Lower lobe of right lung (tissue), 2 donors: Measurements from ENCODE around the gene DTHD1. TPM values are rescaled to one million over a fixed set of nuclear protein-coding genes. Genes with fewer than 3 reads are reported as not detected.

Source experiments
- ATAC-seq, 2 donors: fragments of 200-7000 bp; cut with Tn5 transposase; one replicate each; pipeline ENCODE4 v1.9.1; 2020 to 2022; ENCODE audit warnings: mild to moderate bottlenecking in 2 of 2, moderate library complexity in 2 of 2
- DNase-seq: peaks from one replicate; pipeline ENCODE4 v3.0.0-alpha.2; 2020
- H3K27ac ChIP-seq: fragments of 200-600 bp; one replicate; pipeline ENCODE4 v1.8.0; 2022
- H3K27me3 ChIP-seq: fragments of 200-600 bp; one replicate; pipeline ENCODE4 v1.8.0; 2022; ENCODE audit warnings: low read depth
- H3K36me3 ChIP-seq: fragments of 200-600 bp; one replicate; pipeline ENCODE4 v1.8.0; 2022; ENCODE audit warnings: mild to moderate bottlenecking
- H3K4me1 ChIP-seq: fragments of 200-600 bp; one replicate; pipeline ENCODE4 v1.8.0; 2022
- H3K4me3 ChIP-seq: fragments of 200-600 bp; one replicate; pipeline ENCODE4 v1.8.0; 2022; ENCODE audit warnings: mild to moderate bottlenecking
- H3K9me3 ChIP-seq: fragments of 200-600 bp; one replicate; pipeline ENCODE4 v1.8.0; 2022
- CTCF ChIP-seq: fragments of 200-600 bp; IDR thresholded peaks from one replicate; pipeline ENCODE4 v1.8.0; 2022; ENCODE audit warnings: antibody characterized with exemption, mild to moderate bottlenecking
- intact Hi-C: fragments of 100-400 bp; cut with DNase I; formaldehyde crosslinking; loops from one replicate; pipeline ENCODE4 v1.11.0; 2022
- total RNA-seq: library from RNA; stranded (reverse); fragmentation: NEBNext Ultra II Directional; extraction: Animal tissue kit (Norgen Biotek cat#: 25700); gene quantifications from one replicate; pipeline ENCODE4 v1.2.1, GENCODE V29; 2021
- donor health status: DM: no; HTN: yes; CAD: no; lungs with severe emphysema.

DTHD1 gene
- total RNA-seq, 1 donor from 2014 or later = 8.0 TPM

DNA sequence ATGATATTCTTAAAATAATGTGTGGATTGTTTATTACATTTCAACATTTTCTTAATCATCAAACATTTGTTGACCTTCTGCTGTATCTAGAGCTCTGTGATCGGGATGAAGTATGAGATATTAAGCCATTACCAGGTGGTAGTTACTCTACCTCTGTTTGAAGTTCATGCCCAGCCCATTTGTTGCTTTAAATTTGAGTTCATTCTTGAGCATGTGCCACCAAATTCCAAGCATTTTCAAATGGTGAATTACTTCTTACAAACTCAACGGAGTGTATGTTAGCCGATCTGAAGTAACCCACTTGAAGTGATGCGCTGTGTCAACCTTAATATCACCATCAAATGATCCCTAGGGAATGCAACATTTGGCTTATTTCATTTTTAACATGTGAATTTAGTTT is 7.3 kb upstream of the DTHD1 start:
- no peak overlapping the region for H3K4me3 ChIP-seq
- no peaks in the 10 kb centered on the region for H3K4me1 ChIP-seq
- no peak overlapping the region for H3K27ac ChIP-seq
- DNase-seq (no peak), ATAC-seq (peak; percentile 56 to 80)
- intact Hi-C loops = no loop called here
- no peak for TF ChIP-seq CTCF
- no peaks in the 10 kb centered on the region for H3K9me3 ChIP-seq
- no peaks in the 10 kb centered on the region for H3K36me3 ChIP-seq
- no peaks in the 10 kb centered on the region for H3K27me3 ChIP-seq

DNA sequence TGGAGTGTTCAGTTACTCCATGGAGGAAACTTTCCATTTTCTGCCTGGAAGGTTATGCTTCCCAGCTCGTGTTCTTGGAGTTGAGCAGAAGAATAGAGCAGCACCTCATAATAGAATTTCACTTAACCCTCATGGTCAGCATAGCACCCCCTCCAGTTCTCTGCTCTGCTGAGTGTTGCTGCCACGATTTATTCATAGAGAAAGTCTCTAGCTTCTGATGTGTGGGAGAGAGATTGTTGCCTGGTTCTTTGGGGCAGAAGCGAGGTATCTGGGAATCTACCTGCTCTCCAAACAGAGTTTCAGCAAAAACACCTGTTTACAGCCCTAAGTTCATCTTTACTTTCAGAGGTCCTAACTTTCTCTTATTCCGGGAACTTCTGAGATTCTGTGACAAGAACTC is 3.9 kb upstream of the DTHD1 start:
- Histone ChIP-seq H3K27me3 (no peaks in the 10 kb centered on the region), H3K4me1 (peaks cover 5% of the 10 kb centered on the region), H3K4me3 (no peak overlapping the region), H3K27ac (no peak overlapping the region), H3K36me3 (no peaks in the 10 kb centered on the region), H3K9me3 (no peaks in the 10 kb centered on the region)
- DNase-seq (no peak), ATAC-seq (no peak)
- intact Hi-C loops = no loop called here
- no peak for TF ChIP-seq CTCF

DNA sequence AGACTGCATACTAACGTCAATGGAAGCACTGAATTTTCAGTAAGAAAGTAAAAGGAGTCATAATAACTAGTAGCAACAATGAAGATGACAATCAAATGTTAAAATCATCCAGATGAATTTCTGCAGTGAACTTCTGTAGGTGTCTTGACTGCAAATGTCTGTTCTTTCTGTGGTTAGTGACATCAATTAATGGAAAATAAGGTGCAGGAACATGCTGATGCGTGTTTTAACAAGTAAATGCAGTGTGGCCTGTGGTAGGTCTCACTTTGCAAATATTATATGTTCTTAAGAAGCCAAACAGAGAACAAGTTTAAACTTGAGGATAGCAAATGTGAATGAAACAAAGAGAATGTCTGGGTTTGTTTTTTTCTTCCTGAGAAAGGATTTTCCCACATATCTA is 2.6 kb upstream of the DTHD1 start:
- Histone ChIP-seq H3K9me3 (no peaks in the 10 kb centered on the region), H3K27me3 (no peaks in the 10 kb centered on the region), H3K36me3 (no peaks in the 10 kb centered on the region), H3K4me3 (no peak overlapping the region), H3K4me1 (peaks cover 5% of the 10 kb centered on the region), H3K27ac (no peak overlapping the region)
- intact Hi-C loops = no loop called here
- TF ChIP-seq CTCF = no peak
- no peak for ATAC-seq
- no peak for DNase-seq

DNA sequence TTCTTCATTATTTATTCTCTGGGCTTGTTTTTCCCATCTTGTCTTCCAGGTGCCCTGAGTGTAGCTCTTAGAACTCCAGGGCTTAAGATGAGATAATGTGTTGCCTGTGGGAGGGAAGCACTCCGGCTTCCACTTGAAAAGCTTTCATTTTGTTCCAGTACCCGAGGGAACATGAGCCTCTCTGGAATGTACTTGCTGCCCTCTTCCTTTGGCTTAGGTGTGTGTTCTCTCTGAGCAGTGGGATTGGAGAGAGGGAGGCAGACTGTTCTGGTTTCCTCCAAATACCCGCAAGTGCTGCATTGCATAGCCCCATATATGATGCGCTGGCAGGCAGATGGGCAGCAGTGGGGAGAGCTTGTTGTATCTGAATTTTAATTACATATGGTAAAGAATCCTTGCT is 861 bp upstream of the DTHD1 start:
- intact Hi-C loops = no loop called here
- DNase-seq = no peak
- peak; percentile 90 to 95 for ATAC-seq

GRCh38 chr4:36282503-36283030 is 1.2 kb downstream of the DTHD1 start:
- Histone ChIP-seq H3K9me3 (no peaks in the 10 kb centered on the region), H3K27ac (no peak overlapping the region), H3K36me3 (no peaks in the 10 kb centered on the region), H3K4me1 (peaks cover 5% of the 10 kb centered on the region), H3K27me3 (no peaks in the 10 kb centered on the region), H3K4me3 (no peak overlapping the region)
- DNase-seq = no peak
- ATAC-seq = no peak
- intact Hi-C loops = no loop called here
- no peak for TF ChIP-seq CTCF

More for the DNA sequence above, 861 bp upstream of the DTHD1 start:
- Histone ChIP-seq H3K4me1 (peaks cover 5% of the 10 kb centered on the region), H3K4me3 (no peak overlapping the region), H3K36me3 (no peaks in the 10 kb centered on the region), H3K27me3 (no peaks in the 10 kb centered on the region), H3K9me3 (no peaks in the 10 kb centered on the region), H3K27ac (no peak overlapping the region)
- no peak for TF ChIP-seq CTCF
